RPMI7951 (cell line): ENCODE data around the gene FILIP1L. TPM values are rescaled to one million over a fixed set of nuclear protein-coding genes. Genes with fewer than 3 reads are reported as not detected.

ENCODE experiments used
- DNase-seq: peaks from one replicate; pipeline ENCODE4 v3.0.0-alpha.2; 2012; ENCODE audit warnings: low read depth
- total RNA-seq: library from RNA; depleted of rRNA; stranded (reverse); fragments of >200 nt; shearing (Covaris generic); gene quantifications from 2 replicates; pipeline ENCODE4 v1.2.3, GENCODE V29; 2014; rRNA removed

The FILIP1L gene
- total RNA-seq, 1 experiment from 2014 or later: not detected

- DNase-seq: no peak
These were observed 311.0 kb downstream of the FILIP1L start for GRCh38 chr3:99803297-99803696.

- DNase-seq: no peak
These were observed 314.9 kb downstream of the FILIP1L start for GRCh38 chr3:99799422-99799821.

GRCh38 chr3:99795573-99795972 is 318.7 kb downstream of the FILIP1L start:
- no peak for DNase-seq

- no peak for DNase-seq
These were observed 319.8 kb downstream of the FILIP1L start for GRCh38 chr3:99794485-99794884.

- peak; percentile 70 for DNase-seq
These were observed 325.1 kb downstream of the FILIP1L start for GRCh38 chr3:99789011-99789721.

Other genes starting within 250 kb of the FILIP1L start
- gene TBC1D23, start 146.5 kb upstream of the FILIP1L start, total RNA-seq: 68.0 and 75.2 TPM in 2 replicates
- gene NIT2, start 220.3 kb upstream of the FILIP1L start, total RNA-seq: 31.0 and 32.3 TPM in 2 replicates